SK-N-SH (cell line): ENCODE data around the gene NLRP9.

Experiments used
- CHD2 ChIP-seq: fragments of 150-350 bp; IDR thresholded peaks from 2 replicates; pipeline ENCODE4 v1.6.1; 2018; ENCODE audit warnings: low read length; ENCODE audit not compliant: partially characterized antibody
- CTCF ChIP-seq: fragments of 200-600 bp; sonication (generic); IDR thresholded peaks from 2 replicates; pipeline ENCODE4 v1.6.1; 2017; ENCODE audit warnings: antibody characterized with exemption, mild to moderate bottlenecking, moderate library complexity
- FOXM1 ChIP-seq: IDR thresholded peaks from 2 replicates; pipeline ENCODE4 v1.4.0; 2012; ENCODE audit warnings: low read depth, mild to moderate bottlenecking
- USF1 ChIP-seq: IDR thresholded peaks from 2 replicates; pipeline ENCODE4 v1.4.0; 2012; ENCODE audit warnings: low read depth, borderline replicate concordance
- TF ChIP-seq, protein P1 (sequence below): IDR thresholded peaks from 2 replicates; pipeline ENCODE4 v1.6.1; 2012; ENCODE audit warnings: mild to moderate bottlenecking, low read depth, low read length, moderate library complexity
- TF ChIP-seq, protein P2 (sequence below): fragments of 150-350 bp; IDR thresholded peaks from 2 replicates; pipeline ENCODE4 v1.6.1; 2017; ENCODE audit warnings: antibody characterized with exemption, low read length, low read depth, borderline replicate concordance

DNA sequence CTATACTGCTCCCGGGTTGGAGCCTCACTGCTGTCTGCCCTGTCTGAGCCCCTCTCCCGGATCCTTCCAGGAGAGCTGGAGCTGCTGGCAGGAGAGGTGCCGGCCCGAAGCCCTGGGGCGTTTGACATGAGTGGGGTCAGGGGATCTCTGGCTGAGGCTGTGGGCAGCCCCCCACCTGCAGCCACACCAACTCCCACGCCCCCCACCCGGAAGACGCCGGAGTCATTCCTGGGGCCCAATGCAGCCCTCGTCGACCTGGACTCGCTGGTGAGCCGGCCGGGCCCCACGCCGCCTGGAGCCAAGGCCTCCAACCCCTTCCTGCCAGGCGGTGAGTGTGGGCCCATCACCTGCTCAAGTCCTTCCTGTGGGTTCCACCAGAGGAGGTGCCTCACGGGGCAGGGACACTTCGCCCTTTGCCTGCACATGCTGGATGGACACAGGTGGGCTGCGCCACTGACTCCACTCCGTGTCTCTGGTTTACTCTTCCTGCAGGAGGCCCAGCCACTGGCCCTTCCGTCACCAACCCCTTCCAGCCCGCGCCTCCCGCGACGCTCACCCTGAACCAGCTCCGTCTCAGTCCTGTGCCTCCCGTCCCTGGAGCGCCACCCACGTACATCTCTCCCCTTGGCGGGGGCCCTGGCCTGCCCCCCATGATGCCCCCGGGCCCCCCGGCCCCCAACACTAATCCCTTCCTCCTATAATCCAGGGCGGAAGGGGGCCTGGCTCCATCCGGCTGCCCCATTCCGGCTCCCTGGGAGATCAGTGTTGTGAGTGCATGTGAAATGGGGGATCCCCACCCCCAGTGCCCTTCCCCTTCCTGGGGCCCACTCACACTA, 43.3 kb downstream of the NLRP9 start:
- TF ChIP-seq USF1 (no peak), CTCF (no peak), CHD2 (no peak), FOXM1 (no peak)
- TF ChIP-seq, protein P1, sequence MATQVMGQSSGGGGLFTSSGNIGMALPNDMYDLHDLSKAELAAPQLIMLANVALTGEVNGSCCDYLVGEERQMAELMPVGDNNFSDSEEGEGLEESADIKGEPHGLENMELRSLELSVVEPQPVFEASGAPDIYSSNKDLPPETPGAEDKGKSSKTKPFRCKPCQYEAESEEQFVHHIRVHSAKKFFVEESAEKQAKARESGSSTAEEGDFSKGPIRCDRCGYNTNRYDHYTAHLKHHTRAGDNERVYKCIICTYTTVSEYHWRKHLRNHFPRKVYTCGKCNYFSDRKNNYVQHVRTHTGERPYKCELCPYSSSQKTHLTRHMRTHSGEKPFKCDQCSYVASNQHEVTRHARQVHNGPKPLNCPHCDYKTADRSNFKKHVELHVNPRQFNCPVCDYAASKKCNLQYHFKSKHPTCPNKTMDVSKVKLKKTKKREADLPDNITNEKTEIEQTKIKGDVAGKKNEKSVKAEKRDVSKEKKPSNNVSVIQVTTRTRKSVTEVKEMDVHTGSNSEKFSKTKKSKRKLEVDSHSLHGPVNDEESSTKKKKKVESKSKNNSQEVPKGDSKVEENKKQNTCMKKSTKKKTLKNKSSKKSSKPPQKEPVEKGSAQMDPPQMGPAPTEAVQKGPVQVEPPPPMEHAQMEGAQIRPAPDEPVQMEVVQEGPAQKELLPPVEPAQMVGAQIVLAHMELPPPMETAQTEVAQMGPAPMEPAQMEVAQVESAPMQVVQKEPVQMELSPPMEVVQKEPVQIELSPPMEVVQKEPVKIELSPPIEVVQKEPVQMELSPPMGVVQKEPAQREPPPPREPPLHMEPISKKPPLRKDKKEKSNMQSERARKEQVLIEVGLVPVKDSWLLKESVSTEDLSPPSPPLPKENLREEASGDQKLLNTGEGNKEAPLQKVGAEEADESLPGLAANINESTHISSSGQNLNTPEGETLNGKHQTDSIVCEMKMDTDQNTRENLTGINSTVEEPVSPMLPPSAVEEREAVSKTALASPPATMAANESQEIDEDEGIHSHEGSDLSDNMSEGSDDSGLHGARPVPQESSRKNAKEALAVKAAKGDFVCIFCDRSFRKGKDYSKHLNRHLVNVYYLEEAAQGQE = no peak
- TF ChIP-seq, protein P2, sequence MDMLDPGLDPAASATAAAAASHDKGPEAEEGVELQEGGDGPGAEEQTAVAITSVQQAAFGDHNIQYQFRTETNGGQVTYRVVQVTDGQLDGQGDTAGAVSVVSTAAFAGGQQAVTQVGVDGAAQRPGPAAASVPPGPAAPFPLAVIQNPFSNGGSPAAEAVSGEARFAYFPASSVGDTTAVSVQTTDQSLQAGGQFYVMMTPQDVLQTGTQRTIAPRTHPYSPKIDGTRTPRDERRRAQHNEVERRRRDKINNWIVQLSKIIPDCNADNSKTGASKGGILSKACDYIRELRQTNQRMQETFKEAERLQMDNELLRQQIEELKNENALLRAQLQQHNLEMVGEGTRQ = no peak
